ENCODE results near the gene SEC31A. TPM values are rescaled to one million over a fixed set of nuclear protein-coding genes. Genes with fewer than 3 reads are reported as not detected.

SEC31A gene
- total RNA-seq, 2 donors from 2014 or later, result 191 to 196 TPM

GRCh38 chr4:82775243-82775642 lies 115.7 kb downstream of the SEC31A start:
- Histone ChIP-seq H3K27ac (no peak overlapping the region), H3K36me3 (no peaks in the 10 kb centered on the region), H3K4me3 (no peak overlapping the region), H3K4me1 (replicated peaks) (no peaks in the 10 kb centered on the region), H3K9me3 (no peaks in the 10 kb centered on the region), H3K27me3 (replicated peaks; ENCODE audit: insufficient read depth) (no peaks in the 10 kb centered on the region)
- WGBS, result 77% methylated on average over 5 of the region's 5 CpGs
- DNase-seq (ENCODE audit: low spot score), result no peak
- intact Hi-C loops (cut with DNase I), result no loop called here
- TF ChIP-seq POLR2AphosphoS5 (IDR thresholded peaks at IDR 0.05) (no peak), CTCF (IDR thresholded peaks at IDR 0.05) (no peak), POLR2A (IDR thresholded peaks at IDR 0.05) (no peak)

GRCh38 chr4:82774711-82775171 lies 116.2 kb downstream of the SEC31A start:
- H3K9me3 ChIP-seq, result no peaks in the 10 kb centered on the region
- no peaks in the 10 kb centered on the region for H3K4me1 ChIP-seq (replicated peaks)
- WGBS, result 45% methylated on average over 3 of the region's 3 CpGs
- no peaks in the 10 kb centered on the region for H3K27me3 ChIP-seq (replicated peaks; ENCODE audit: insufficient read depth)
- no peaks in the 10 kb centered on the region for H3K36me3 ChIP-seq
- H3K27ac ChIP-seq, result no peak overlapping the region
- no peak for DNase-seq (ENCODE audit: low spot score)
- TF ChIP-seq CTCF (IDR thresholded peaks at IDR 0.05) (no peak), POLR2AphosphoS5 (IDR thresholded peaks at IDR 0.05) (no peak), POLR2A (IDR thresholded peaks at IDR 0.05) (no peak)
- no peak overlapping the region for H3K4me3 ChIP-seq
- intact Hi-C loops (cut with DNase I), result no loop called here

- DNase-seq (ENCODE audit: low spot score), result no peak
- WGBS, result 84% methylated on average over 4 of the region's 4 CpGs
- H3K4me3 ChIP-seq, result no peak overlapping the region
- H3K36me3 ChIP-seq, result no peaks in the 10 kb centered on the region
- H3K9me3 ChIP-seq, result no peaks in the 10 kb centered on the region
- intact Hi-C loops (cut with DNase I), result no loop called here
- no peak for TF ChIP-seq POLR2A (IDR thresholded peaks at IDR 0.05)
- H3K27me3 ChIP-seq (replicated peaks; ENCODE audit: insufficient read depth), result no peaks in the 10 kb centered on the region
- no peak overlapping the region for H3K27ac ChIP-seq
- no peaks in the 10 kb centered on the region for H3K4me1 ChIP-seq (replicated peaks)
Measured at GRCh38 chr4:82773057-82773456, 117.9 kb downstream of the SEC31A start.

- H3K9me3 ChIP-seq, result no peaks in the 10 kb centered on the region
- TF ChIP-seq POLR2A (IDR thresholded peaks at IDR 0.05), result no peak
- intact Hi-C loops (cut with DNase I), result no loop called here
- H3K36me3 ChIP-seq, result no peaks in the 10 kb centered on the region
- H3K4me3 ChIP-seq, result no peak overlapping the region
- no peaks in the 10 kb centered on the region for H3K4me1 ChIP-seq (replicated peaks)
- no peaks in the 10 kb centered on the region for H3K27me3 ChIP-seq (replicated peaks; ENCODE audit: insufficient read depth)
- H3K27ac ChIP-seq, result no peak overlapping the region
- no peak for DNase-seq (ENCODE audit: low spot score)
- whole genome bisulfite sequencing, result 86% methylated on average over 3 of the region's 3 CpGs
Measured at GRCh38 chr4:82770607-82771006, 120.3 kb downstream of the SEC31A start.

Other genes starting within 250 kb of the SEC31A start
- gene SCD5, start 92.4 kb downstream of the SEC31A start, total RNA-seq, result 100 to 1,000 TPM in 1 of 2 donors, 10 to 100 TPM in 1; 24.0 to 122 TPM
- gene THAP9, start 9.6 kb upstream of the SEC31A start, total RNA-seq, result 1 to 10 TPM; 7.6 to 8.6 TPM
- 10 to 100 TPM in 1 of 2 donors, 1 to 10 TPM in 1; 9.7 to 13.9 TPM for gene LIN54, start 119.7 kb upstream of the SEC31A start, total RNA-seq
- 10 to 100 TPM; 50.5 to 56.9 TPM for gene COPS4, start 144.0 kb upstream of the SEC31A start, total RNA-seq
- gene PLAC8, start 223.6 kb upstream of the SEC31A start, total RNA-seq, result 1 to 10 TPM; 2.6 to 3.9 TPM

Measured in prostate gland (tissue), 2 donors.